OCI-LY1 (cell line): ENCODE results near the gene CHMP5.

Source experiments
- EZH2 ChIP-seq: fragments of 200-600 bp; sonication (generic), shearing (Covaris generic); IDR thresholded peaks from 2 replicates; pipeline ENCODE4 v1.8.0; 2017; ENCODE audit warnings: borderline replicate concordance, mixed run types, mild to moderate bottlenecking, antibody characterized with exemption, low read length, moderate library complexity, mixed read lengths
- TF ChIP-seq, protein P1 (sequence below): fragments of 200-600 bp; sonication (generic), shearing (Covaris generic); IDR thresholded peaks from 2 replicates; pipeline ENCODE4 v1.5.1; 2017; ENCODE audit warnings: mild to moderate bottlenecking, antibody characterized with exemption, low read length, moderate library complexity, mixed read lengths

GRCh38 chr9:33242609-33243134 is 22.2 kb upstream of the CHMP5 start:
- TF ChIP-seq EZH2: no peak
- TF ChIP-seq, protein P1, sequence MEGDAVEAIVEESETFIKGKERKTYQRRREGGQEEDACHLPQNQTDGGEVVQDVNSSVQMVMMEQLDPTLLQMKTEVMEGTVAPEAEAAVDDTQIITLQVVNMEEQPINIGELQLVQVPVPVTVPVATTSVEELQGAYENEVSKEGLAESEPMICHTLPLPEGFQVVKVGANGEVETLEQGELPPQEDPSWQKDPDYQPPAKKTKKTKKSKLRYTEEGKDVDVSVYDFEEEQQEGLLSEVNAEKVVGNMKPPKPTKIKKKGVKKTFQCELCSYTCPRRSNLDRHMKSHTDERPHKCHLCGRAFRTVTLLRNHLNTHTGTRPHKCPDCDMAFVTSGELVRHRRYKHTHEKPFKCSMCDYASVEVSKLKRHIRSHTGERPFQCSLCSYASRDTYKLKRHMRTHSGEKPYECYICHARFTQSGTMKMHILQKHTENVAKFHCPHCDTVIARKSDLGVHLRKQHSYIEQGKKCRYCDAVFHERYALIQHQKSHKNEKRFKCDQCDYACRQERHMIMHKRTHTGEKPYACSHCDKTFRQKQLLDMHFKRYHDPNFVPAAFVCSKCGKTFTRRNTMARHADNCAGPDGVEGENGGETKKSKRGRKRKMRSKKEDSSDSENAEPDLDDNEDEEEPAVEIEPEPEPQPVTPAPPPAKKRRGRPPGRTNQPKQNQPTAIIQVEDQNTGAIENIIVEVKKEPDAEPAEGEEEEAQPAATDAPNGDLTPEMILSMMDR: no peak
